NCI-H1092 (cell line): ENCODE measurements around the gene PLIN1.

Experiments
- DNase-seq: peaks from one replicate; lab custom pipeline; 2025; lab: John Stamatoyannopoulos, UW

Gene PLIN1

GRCh38 chr15:89672221-89673164 lies 6.7 kb downstream of the PLIN1 start:
- DNase-seq = no peak

GRCh38 chr15:89671687-89672086 lies 7.5 kb downstream of the PLIN1 start:
- DNase-seq = no peak

- no peak for DNase-seq
These were observed 8.1 kb downstream of the PLIN1 start for GRCh38 chr15:89670971-89671560.

GRCh38 chr15:89669941-89670340 lies 9.2 kb downstream of the PLIN1 start:
- DNase-seq = no peak

- no peak for DNase-seq
These were observed 9.8 kb downstream of the PLIN1 start for GRCh38 chr15:89669309-89669865.

- no peak for DNase-seq
These were observed 11.0 kb downstream of the PLIN1 start for GRCh38 chr15:89668171-89668570.

GRCh38 chr15:89667706-89667960 lies 11.5 kb downstream of the PLIN1 start:
- DNase-seq = no peak

GRCh38 chr15:89666858-89667705 lies 12.1 kb downstream of the PLIN1 start:
- no peak for DNase-seq

- DNase-seq = no peak
These were observed 12.8 kb downstream of the PLIN1 start for GRCh38 chr15:89666184-89666857.

- no peak for DNase-seq
These were observed 13.6 kb downstream of the PLIN1 start for GRCh38 chr15:89665449-89666181.

GRCh38 chr15:89664441-89665350 lies 14.5 kb downstream of the PLIN1 start:
- DNase-seq = no peak

- DNase-seq = no peak
These were observed 16.1 kb downstream of the PLIN1 start for GRCh38 chr15:89662893-89663626.

GRCh38 chr15:89660556-89660955 lies 18.6 kb downstream of the PLIN1 start:
- DNase-seq = no peak

- DNase-seq = no peak
These were observed 19.9 kb downstream of the PLIN1 start for GRCh38 chr15:89659295-89659694.

GRCh38 chr15:89657686-89658200 lies 21.4 kb downstream of the PLIN1 start:
- DNase-seq = no peak

GRCh38 chr15:89656116-89656815 lies 22.9 kb downstream of the PLIN1 start:
- no peak for DNase-seq

GRCh38 chr15:89654847-89655805 lies 24.0 kb downstream of the PLIN1 start, which contains the start of gene KIF7:
Gene KIF7, minus strand, starts transcription at chr15:89655467. Its CDS starts 2,537 bp downstream, at chr15:89652930.
- no peak for DNase-seq
